ENCODE measurements around the gene MAN1A2. TPM values are rescaled to one million over a fixed set of nuclear protein-coding genes. Genes with fewer than 3 reads are reported as not detected.

MAN1A2 gene
- total and polyA plus RNA-seq, 4 donors = 6.4 to 56.3 (median 25.3) TPM

DNA sequence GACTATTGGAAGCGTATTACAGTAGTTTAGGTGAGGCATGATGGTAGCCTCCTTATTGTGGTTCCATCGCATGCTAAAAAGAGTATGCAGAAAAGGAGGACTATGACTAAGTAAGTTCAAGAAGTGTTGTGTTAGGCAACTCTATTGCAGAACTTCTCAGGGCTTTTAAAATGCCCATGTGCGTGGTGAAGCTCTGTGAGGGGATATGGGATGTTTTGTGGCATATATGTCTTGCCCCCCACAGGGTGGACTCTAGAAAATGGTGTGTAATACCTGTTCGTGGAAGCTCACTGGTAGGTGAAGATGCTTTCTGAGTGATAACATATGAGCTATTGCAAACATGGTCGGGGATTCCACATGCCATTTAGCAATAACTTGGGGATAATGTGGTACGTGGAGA is 31.7 kb downstream of the MAN1A2 start:
- peaks cover 0 to 2% (median under 1%) of the 10 kb centered on the region in 4 donors for H3K9me3 ChIP-seq (ENCODE audit: control insufficient read depth in 4 of 4, insufficient read depth in 3 of 4, low read length in 3 of 4)
- H3K4me3 ChIP-seq = no peak overlapping the region
- TF ChIP-seq CTCF (IDR thresholded peaks at IDR 0.05; ENCODE audit: control extremely low read depth, extremely low read depth) = no peak
- H3K9ac ChIP-seq (ENCODE audit: insufficient read depth in 1 of 2, low read length in 2 of 2) = no peak overlapping the region
- WGBS, 2 donors = 77 to 81% methylated on average over 6 of the region's 6 CpGs
- H3K27me3 ChIP-seq (ENCODE audit: control insufficient read depth in 3 of 3, insufficient read depth in 3 of 3, low read length in 2 of 3) = no peaks in the 10 kb centered on the region
- H3K36me3 ChIP-seq (ENCODE audit: control insufficient read depth in 4 of 4, insufficient read depth in 4 of 4, low read length in 4 of 4) = peaks cover 0 to 3% (median 2%) of the 10 kb centered on the region in 4 donors
- H3K4me1 ChIP-seq (ENCODE audit: control insufficient read depth in 5 of 5, insufficient read depth in 5 of 5, low read length in 5 of 5) = peaks cover 0 to 6% (median 0%) of the 10 kb centered on the region in 5 donors
- DNase-seq (no peak), ATAC-seq (ENCODE audit: insufficient read depth, low FRiP score) (no peak)
- H3K27ac ChIP-seq (ENCODE audit: low read depth in 1 of 2, low read length in 1 of 2) = no peak overlapping the region

DNA sequence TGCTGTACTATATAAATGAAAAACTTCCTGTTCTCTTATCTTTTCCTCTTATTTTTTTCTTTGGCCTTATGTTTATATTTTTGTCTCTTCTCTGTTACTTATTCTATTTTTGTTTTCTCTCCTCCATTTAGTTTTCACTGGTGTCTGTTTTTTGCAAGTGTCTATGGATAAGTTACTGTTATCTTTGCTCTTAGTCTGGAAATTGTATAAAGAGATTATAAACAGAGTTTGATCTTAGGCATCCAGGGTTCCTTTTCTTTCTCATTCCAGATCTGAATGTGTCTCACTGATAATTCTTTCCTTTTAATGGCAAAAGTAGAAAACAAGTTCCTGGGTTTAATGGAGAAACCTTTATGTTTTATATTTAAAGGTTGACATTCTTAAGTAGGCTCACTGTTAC is 34.5 kb downstream of the MAN1A2 start:
- Histone ChIP-seq H3K36me3 (ENCODE audit: control insufficient read depth in 4 of 4, insufficient read depth in 4 of 4, low read length in 4 of 4) (peaks cover 0 to 6% (median 3%) of the 10 kb centered on the region in 4 donors), H3K27ac (ENCODE audit: low read depth in 1 of 2, low read length in 1 of 2) (no peak overlapping the region), H3K9ac (ENCODE audit: insufficient read depth in 1 of 2, low read length in 2 of 2) (no peak overlapping the region), H3K9me3 (ENCODE audit: control insufficient read depth in 4 of 4, insufficient read depth in 3 of 4, low read length in 3 of 4) (peaks cover 0 to 2% (median under 1%) of the 10 kb centered on the region in 4 donors), H3K27me3 (ENCODE audit: control insufficient read depth in 3 of 3, insufficient read depth in 3 of 3, low read length in 2 of 3) (no peaks in the 10 kb centered on the region), H3K4me3 (no peak overlapping the region), H3K4me1 (ENCODE audit: control insufficient read depth in 5 of 5, insufficient read depth in 5 of 5, low read length in 5 of 5) (peaks cover 0 to 3% (median 0%) of the 10 kb centered on the region in 5 donors)
- no peak for DNase-seq
- no peak for TF ChIP-seq CTCF (IDR thresholded peaks at IDR 0.05; ENCODE audit: control extremely low read depth, extremely low read depth)
- ATAC-seq (ENCODE audit: insufficient read depth, low FRiP score) = no peak

DNA sequence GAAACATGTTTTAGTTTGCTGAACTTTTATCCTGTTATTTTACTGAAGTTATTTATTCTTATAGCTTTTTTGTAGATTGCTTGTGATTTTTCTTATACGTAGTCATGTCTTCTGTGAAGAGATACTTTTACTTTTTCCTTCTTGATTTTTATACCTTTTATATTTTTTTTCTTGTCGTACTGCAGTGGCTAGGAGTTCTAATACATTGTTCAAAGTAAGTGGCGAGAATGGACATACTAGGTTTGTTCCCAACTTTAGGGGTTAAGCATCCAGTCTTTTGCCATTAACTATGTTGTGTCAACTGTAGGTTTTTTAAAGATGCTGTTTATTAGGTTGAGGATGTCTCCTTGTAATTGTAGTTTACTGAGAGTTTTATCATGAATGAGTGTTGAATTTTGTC is 36.3 kb downstream of the MAN1A2 start:
- DNase-seq = no peak
- Histone ChIP-seq H3K9ac (ENCODE audit: insufficient read depth in 1 of 2, low read length in 2 of 2) (no peak overlapping the region), H3K27ac (ENCODE audit: low read depth in 1 of 2, low read length in 1 of 2) (no peak overlapping the region), H3K4me3 (no peak overlapping the region), H3K9me3 (ENCODE audit: control insufficient read depth in 4 of 4, insufficient read depth in 3 of 4, low read length in 3 of 4) (peaks cover 0 to 2% (median under 1%) of the 10 kb centered on the region in 4 donors), H3K27me3 (ENCODE audit: control insufficient read depth in 3 of 3, insufficient read depth in 3 of 3, low read length in 2 of 3) (no peaks in the 10 kb centered on the region), H3K4me1 (ENCODE audit: control insufficient read depth in 5 of 5, insufficient read depth in 5 of 5, low read length in 5 of 5) (peaks cover 0 to 3% (median 0%) of the 10 kb centered on the region in 5 donors), H3K36me3 (ENCODE audit: control insufficient read depth in 4 of 4, insufficient read depth in 4 of 4, low read length in 4 of 4) (peaks cover 0 to 8% (median 4%) of the 10 kb centered on the region in 4 donors)
- WGBS, 2 donors = 96 to 99% methylated on average over 3 of the region's 3 CpGs
- no peak for ATAC-seq (ENCODE audit: insufficient read depth, low FRiP score)
- TF ChIP-seq CTCF (IDR thresholded peaks at IDR 0.05; ENCODE audit: control extremely low read depth, extremely low read depth) = no peak

GRCh38 chr1:117405042-117405441 is 37.8 kb downstream of the MAN1A2 start:
- Histone ChIP-seq H3K4me3 (no peak overlapping the region), H3K9me3 (ENCODE audit: control insufficient read depth in 4 of 4, insufficient read depth in 3 of 4, low read length in 3 of 4) (peaks cover 0 to 2% (median under 1%) of the 10 kb centered on the region in 4 donors), H3K9ac (ENCODE audit: insufficient read depth in 1 of 2, low read length in 2 of 2) (no peak overlapping the region), H3K27ac (ENCODE audit: low read depth in 1 of 2, low read length in 1 of 2) (no peak overlapping the region), H3K27me3 (ENCODE audit: control insufficient read depth in 3 of 3, insufficient read depth in 3 of 3, low read length in 2 of 3) (no peaks in the 10 kb centered on the region), H3K36me3 (ENCODE audit: control insufficient read depth in 4 of 4, insufficient read depth in 4 of 4, low read length in 4 of 4) (peaks cover 0 to 8% (median 4%) of the 10 kb centered on the region in 4 donors), H3K4me1 (ENCODE audit: control insufficient read depth in 5 of 5, insufficient read depth in 5 of 5, low read length in 5 of 5) (peaks cover 0 to 3% (median 0%) of the 10 kb centered on the region in 5 donors)
- no peak for TF ChIP-seq CTCF (IDR thresholded peaks at IDR 0.05; ENCODE audit: control extremely low read depth, extremely low read depth)
- ATAC-seq (ENCODE audit: insufficient read depth, low FRiP score) (no peak), DNase-seq (no peak)

Measured in lung (tissue), 12 donors.